DND-41 (cell line): Measurements from ENCODE around the gene STEAP4.

Experiments used
- EZH2 ChIP-seq: IDR thresholded peaks from 3 replicates; pipeline ENCODE4 v1.6.1; 2012; ENCODE audit warnings: borderline replicate concordance, low read depth, mild to moderate bottlenecking, moderate library complexity, low read length, inconsistent platforms; ENCODE audit not compliant: severe bottlenecking
- TF ChIP-seq, protein P1 (sequence below): IDR thresholded peaks from 2 replicates; pipeline ENCODE4 v1.5.1; 2012; ENCODE audit warnings: borderline replicate concordance, low read length, moderate library complexity, mild to moderate bottlenecking; ENCODE audit not compliant: poor library complexity, severe bottlenecking; ENCODE audit errors: extremely low read depth

DNA sequence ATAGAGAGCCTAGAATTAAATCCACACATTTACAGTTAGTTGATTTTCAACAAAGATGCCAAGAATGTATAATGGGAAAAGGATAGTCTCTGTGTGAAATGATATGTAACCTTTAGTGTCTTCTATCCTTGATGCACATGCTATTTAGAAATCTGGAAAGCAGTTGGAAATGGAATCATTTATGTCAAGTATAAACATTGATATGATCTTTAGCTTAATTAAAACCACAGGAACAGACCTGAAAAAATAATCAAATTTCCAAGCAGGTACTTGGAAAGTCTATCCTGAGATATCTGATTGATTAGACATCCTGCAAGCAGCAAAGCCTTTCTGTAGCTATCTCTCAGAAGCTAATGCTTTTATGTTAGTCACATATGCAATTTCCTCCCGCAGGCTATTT is 62.4 kb downstream of the STEAP4 start:
- TF ChIP-seq, protein P1, sequence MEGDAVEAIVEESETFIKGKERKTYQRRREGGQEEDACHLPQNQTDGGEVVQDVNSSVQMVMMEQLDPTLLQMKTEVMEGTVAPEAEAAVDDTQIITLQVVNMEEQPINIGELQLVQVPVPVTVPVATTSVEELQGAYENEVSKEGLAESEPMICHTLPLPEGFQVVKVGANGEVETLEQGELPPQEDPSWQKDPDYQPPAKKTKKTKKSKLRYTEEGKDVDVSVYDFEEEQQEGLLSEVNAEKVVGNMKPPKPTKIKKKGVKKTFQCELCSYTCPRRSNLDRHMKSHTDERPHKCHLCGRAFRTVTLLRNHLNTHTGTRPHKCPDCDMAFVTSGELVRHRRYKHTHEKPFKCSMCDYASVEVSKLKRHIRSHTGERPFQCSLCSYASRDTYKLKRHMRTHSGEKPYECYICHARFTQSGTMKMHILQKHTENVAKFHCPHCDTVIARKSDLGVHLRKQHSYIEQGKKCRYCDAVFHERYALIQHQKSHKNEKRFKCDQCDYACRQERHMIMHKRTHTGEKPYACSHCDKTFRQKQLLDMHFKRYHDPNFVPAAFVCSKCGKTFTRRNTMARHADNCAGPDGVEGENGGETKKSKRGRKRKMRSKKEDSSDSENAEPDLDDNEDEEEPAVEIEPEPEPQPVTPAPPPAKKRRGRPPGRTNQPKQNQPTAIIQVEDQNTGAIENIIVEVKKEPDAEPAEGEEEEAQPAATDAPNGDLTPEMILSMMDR, result no peak
- no peak for TF ChIP-seq EZH2
